ENCODE results near the gene SUMO2. TPM values are rescaled to one million over a fixed set of nuclear protein-coding genes. Genes with fewer than 3 reads are reported as not detected.

Gene SUMO2
- total RNA-seq, 1 experiment from 2014 or later, result 650 TPM

DNA sequence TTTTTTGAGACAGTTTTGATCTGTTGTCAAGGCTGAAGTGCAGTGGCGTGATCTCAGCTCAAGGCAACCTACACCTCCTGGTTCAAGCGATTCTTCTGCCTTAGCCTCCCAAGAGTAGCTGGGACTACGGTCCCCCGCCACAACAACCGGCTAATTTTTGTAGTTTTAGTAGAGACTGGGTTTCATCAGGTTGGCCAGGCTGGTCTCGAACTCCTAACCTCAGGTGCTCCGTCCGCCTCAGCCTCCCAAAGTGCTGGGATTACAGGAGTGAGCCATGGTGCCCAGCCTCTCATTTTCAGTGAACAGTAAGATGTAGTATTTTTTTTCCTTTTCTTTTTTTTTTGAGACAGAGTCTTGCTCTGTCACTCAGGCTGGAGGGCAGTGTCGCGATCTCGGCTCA, 7.8 kb downstream of the SUMO2 start:
- H3K4me3 Mint-ChIP-seq, result no peak overlapping the region
- H3K27me3 Mint-ChIP-seq (ENCODE audit: low read depth), result no peaks in the 10 kb centered on the region
- H3K36me3 Mint-ChIP-seq, result peaks cover 60% of the 10 kb centered on the region
- H3K4me1 Mint-ChIP-seq, result peaks cover 3% of the 10 kb centered on the region; the same call in 1 of the 2 replicates
- ATAC-seq (no peak), DNase-seq (ENCODE audit: low spot score) (no peak)
- TF ChIP-seq NR1H2 (CRISPR knock-in tag; IDR thresholded peaks at IDR 0.05), result no peak
- no peak for TF ChIP-seq ZBTB43 (CRISPR knock-in tag; IDR thresholded peaks at IDR 0.05)
- TF ChIP-seq RORB (CRISPR knock-in tag; IDR thresholded peaks at IDR 0.05), result no peak
- no peak for TF ChIP-seq CBFB (CRISPR knock-in tag; IDR thresholded peaks at IDR 0.05; ENCODE audit: low read depth)
- TF ChIP-seq ZNF317 (CRISPR knock-in tag; IDR thresholded peaks at IDR 0.05; ENCODE audit: borderline replicate concordance, low read depth), result no peak
- TF ChIP-seq, protein P1, sequence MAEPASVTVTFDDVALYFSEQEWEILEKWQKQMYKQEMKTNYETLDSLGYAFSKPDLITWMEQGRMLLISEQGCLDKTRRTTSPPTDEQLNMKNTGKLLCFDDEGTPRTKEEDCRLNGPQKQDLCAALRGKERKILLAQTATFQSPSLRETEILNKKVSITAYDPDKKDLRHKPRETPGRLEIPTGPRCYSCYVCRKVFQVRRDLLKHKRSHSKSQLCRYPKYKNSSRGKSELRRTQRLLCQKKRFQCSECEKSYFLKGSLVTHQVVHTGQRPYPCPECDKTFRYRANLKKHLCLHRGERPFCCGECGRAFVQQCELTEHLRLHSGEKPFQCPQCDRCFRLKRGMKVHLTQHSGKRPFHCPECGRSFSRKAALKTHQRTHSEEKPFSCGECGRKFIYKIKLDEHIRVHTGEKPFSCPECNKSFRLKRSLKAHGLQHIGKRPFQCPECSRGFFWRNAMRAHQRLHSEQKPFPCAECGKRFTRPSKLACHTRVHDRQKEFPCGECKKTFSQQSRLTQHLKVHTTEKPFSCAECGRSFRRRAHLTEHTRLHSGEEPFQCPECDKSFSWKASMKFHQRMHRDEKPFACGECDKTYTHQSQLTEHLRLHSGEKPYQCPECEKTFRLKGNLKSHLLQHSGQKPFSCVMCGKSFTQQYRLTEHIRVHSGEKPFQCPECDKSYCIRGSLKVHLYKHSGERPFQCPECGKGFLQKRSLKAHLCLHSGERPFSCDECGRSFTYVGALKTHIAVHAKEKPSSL (CRISPR knock-in tag; conservative IDR thresholded peaks at IDR 0.05), result no peak
- TF ChIP-seq FOXK1 (CRISPR knock-in tag; IDR thresholded peaks at IDR 0.05), result no peak
- TF ChIP-seq, protein P2, sequence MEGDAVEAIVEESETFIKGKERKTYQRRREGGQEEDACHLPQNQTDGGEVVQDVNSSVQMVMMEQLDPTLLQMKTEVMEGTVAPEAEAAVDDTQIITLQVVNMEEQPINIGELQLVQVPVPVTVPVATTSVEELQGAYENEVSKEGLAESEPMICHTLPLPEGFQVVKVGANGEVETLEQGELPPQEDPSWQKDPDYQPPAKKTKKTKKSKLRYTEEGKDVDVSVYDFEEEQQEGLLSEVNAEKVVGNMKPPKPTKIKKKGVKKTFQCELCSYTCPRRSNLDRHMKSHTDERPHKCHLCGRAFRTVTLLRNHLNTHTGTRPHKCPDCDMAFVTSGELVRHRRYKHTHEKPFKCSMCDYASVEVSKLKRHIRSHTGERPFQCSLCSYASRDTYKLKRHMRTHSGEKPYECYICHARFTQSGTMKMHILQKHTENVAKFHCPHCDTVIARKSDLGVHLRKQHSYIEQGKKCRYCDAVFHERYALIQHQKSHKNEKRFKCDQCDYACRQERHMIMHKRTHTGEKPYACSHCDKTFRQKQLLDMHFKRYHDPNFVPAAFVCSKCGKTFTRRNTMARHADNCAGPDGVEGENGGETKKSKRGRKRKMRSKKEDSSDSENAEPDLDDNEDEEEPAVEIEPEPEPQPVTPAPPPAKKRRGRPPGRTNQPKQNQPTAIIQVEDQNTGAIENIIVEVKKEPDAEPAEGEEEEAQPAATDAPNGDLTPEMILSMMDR (IDR thresholded peaks at IDR 0.05), result no peak
- no peak for TF ChIP-seq JAZF1 (CRISPR knock-in tag; IDR thresholded peaks at IDR 0.05)
- TF ChIP-seq ATF6 (CRISPR knock-in tag; IDR thresholded peaks at IDR 0.05), result no peak
- TF ChIP-seq, protein P3, sequence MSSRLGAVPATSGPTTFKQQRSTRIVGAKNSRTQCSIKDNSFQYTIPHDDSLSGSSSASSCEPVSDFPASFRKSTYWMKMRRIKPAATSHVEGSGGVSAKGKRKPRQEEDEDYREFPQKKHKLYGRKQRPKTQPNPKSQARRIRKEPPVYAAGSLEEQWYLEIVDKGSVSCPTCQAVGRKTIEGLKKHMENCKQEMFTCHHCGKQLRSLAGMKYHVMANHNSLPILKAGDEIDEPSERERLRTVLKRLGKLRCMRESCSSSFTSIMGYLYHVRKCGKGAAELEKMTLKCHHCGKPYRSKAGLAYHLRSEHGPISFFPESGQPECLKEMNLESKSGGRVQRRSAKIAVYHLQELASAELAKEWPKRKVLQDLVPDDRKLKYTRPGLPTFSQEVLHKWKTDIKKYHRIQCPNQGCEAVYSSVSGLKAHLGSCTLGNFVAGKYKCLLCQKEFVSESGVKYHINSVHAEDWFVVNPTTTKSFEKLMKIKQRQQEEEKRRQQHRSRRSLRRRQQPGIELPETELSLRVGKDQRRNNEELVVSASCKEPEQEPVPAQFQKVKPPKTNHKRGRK (CRISPR knock-in tag; IDR thresholded peaks at IDR 0.05; ENCODE audit: borderline replicate concordance), result no peak
- TF ChIP-seq ATF1 (CRISPR knock-in tag; IDR thresholded peaks at IDR 0.05), result no peak
- TF ChIP-seq ZNF671 (CRISPR knock-in tag; IDR thresholded peaks at IDR 0.05), result no peak
- no peak for TF ChIP-seq KAT7 (CRISPR knock-in tag; IDR thresholded peaks at IDR 0.05; ENCODE audit: borderline replicate concordance)
- no peak for TF ChIP-seq SP1 (CRISPR knock-in tag; conservative IDR thresholded peaks at IDR 0.05)
- TF ChIP-seq JUN (CRISPR knock-in tag; IDR thresholded peaks at IDR 0.05), result no peak
- H3K9me3 Mint-ChIP-seq, result no peaks in the 10 kb centered on the region
- CTCF ChIA-PET, result interaction anchor here (1.5 kb wide), 1 partner anchor 27 kb away, joined by 7 read pairs; no protein-coding TSS in a partner anchor
- POLR2A ChIA-PET, result no interaction called here
- H3K27ac Mint-ChIP-seq, result peak overlapping the region; percentile 70; the same call in 1 of the 2 replicates

DNA sequence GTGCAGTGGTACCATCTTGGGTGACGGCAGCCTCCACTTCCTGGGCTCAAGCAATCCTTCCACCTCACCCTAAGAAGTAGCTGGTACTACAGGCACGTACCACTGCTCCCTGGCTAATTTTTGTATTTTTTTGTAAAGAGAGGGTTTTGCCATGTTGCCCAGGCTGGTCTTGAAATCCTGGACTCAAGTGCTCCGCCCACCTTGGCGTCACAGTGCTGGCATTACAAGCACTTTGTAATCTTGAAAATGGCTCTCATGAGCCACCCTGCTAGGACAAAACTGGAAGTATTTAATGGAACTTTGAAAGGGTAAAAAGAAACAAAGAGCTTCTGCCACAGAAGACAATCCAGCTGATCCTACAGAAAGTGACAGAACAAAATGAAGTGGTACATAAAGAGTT, 9.2 kb downstream of the SUMO2 start:
- H3K4me1 Mint-ChIP-seq, result no peaks in the 10 kb centered on the region
- no peaks in the 10 kb centered on the region for H3K9me3 Mint-ChIP-seq
- POLR2A ChIA-PET, result interaction anchor here (0.7 kb wide), 2 partner anchors 59 to 85 kb away, joined by 4 read pairs; no protein-coding TSS in a partner anchor
- CTCF ChIA-PET, result interaction anchor here (0.6 to 0.8 kb wide), 3 partner anchors 60 to 202 kb away, joined by 3 to 4 read pairs (median 4); no protein-coding TSS in a partner anchor
- H3K36me3 Mint-ChIP-seq, result peaks cover 51% of the 10 kb centered on the region
- no peak for TF ChIP-seq NR2C2 (CRISPR knock-in tag; IDR thresholded peaks at IDR 0.05)
- no peak for TF ChIP-seq SP1 (CRISPR knock-in tag; conservative IDR thresholded peaks at IDR 0.05)
- TF ChIP-seq SMAD3 (CRISPR knock-in tag; IDR thresholded peaks at IDR 0.05; ENCODE audit: borderline replicate concordance), result no peak
- TF ChIP-seq TEAD1 (CRISPR knock-in tag; IDR thresholded peaks at IDR 0.05), result no peak
- TF ChIP-seq ZNF317 (CRISPR knock-in tag; IDR thresholded peaks at IDR 0.05; ENCODE audit: borderline replicate concordance, low read depth), result no peak
- no peak for TF ChIP-seq GABPB1 (CRISPR knock-in tag; IDR thresholded peaks at IDR 0.05)
- H3K27ac Mint-ChIP-seq, result peak overlapping the region; percentile 55
- H3K4me3 Mint-ChIP-seq, result no peak overlapping the region
- DNase-seq (ENCODE audit: low spot score), result no peak
- ATAC-seq, result no peak
- no peaks in the 10 kb centered on the region for H3K27me3 Mint-ChIP-seq (ENCODE audit: low read depth)
